K562 (cell line): Measurements from ENCODE around the gene AMMECR1. TPM values are rescaled to one million over a fixed set of nuclear protein-coding genes. Genes with fewer than 3 reads are reported as not detected.

Experiments used
- ATAC-seq: fragments of 200-7000 bp; cut with Tn5 transposase; 3 replicates; pipeline ENCODE4 v1.9.1; 2020; ENCODE audit warnings: moderate library complexity
- BruUV-seq: library from RNA; stranded (reverse); fragments of 400-500 nt; replicated peaks from 2 replicates; lab custom pipeline; 2021; lab: Mats Ljungman, UMichigan
- CTCF ChIA-PET: fragments of 300-600 bp; formaldehyde crosslinking; extraction: SDS; loops from one replicate; lab custom pipeline; 2021; ENCODE audit warnings: low intra/inter-chr PET ratio; lab: Yijun Ruan, JAX
- POLR2A ChIA-PET: fragments of 300-600, 350-650 bp; sonication (Branson Sonifier 250); formaldehyde crosslinking; extraction: SDS; loops from one replicate; lab custom pipeline; 2021; ENCODE audit warnings: antibody characterized with exemption, inconsistent platforms; lab: Yijun Ruan, JAX
- DNase-seq, 4 experiments: peaks; one replicate each; pipeline versions ENCODE4 v3.0.0 to v3.0.0-alpha.2; 2011 to 2018; ENCODE audit warnings: low spot score in 3 of 4, mixed read lengths in 3 of 4; ENCODE audit errors: extremely low read depth in 1 of 4
- FAIRE-seq: peaks from 2 replicates; lab custom pipeline; 2011; peaks lifted over from hg19 to GRCh38; lab: Jason Lieb, UNC
- H2AFZ ChIP-seq: 2 replicates; pipeline ENCODE4 v1.6.0; 2011; ENCODE audit warnings: low read depth, low read length, control low read depth, inconsistent platforms
- H3K27ac ChIP-seq: fragments of 200-600 bp; 3 replicates; pipeline ENCODE4 v1.8.0; 2011; ENCODE audit warnings: low read depth, mild to moderate bottlenecking, control low read depth, inconsistent platforms, low read length, moderate library complexity, mixed read lengths; ENCODE audit errors: extremely low read depth
- H3K27me3 ChIP-seq, 2 experiments: fragments of 300-600 bp in 1 of 2; 2 replicates in 1 of 2; 3 replicates in 1 of 2; pipeline versions ENCODE4 v1.6.0 to v1.8.0; 2011; ENCODE audit warnings: inconsistent platforms in 2 of 2, low read length in 2 of 2, mild to moderate bottlenecking in 1 of 2, mixed read lengths in 1 of 2, moderate library complexity in 1 of 2; ENCODE audit not compliant: control insufficient read depth in 2 of 2, insufficient read depth in 2 of 2
- H3K36me3 ChIP-seq: fragments of 300-600 bp; 3 replicates; pipeline ENCODE4 v1.8.0; 2011; ENCODE audit warnings: mild to moderate bottlenecking, low read length, inconsistent platforms; ENCODE audit not compliant: control insufficient read depth, insufficient read depth
- H3K4me1 ChIP-seq, 2 experiments: fragments of 200-600 bp in 1 of 2; replicated peaks in 1 of 2; 2 replicates in 1 of 2; 3 replicates in 1 of 2; pipeline versions ENCODE4 v1.5.1 to v1.8.0; 2011; ENCODE audit warnings: inconsistent platforms in 2 of 2, low read length in 2 of 2, mild to moderate bottlenecking in 1 of 2, mixed read lengths in 1 of 2, moderate library complexity in 1 of 2; ENCODE audit not compliant: control insufficient read depth in 2 of 2, insufficient read depth in 2 of 2
- H3K4me2 ChIP-seq: 2 replicates; pipeline ENCODE4 v1.6.1; 2011; ENCODE audit warnings: low read length, control low read depth, inconsistent platforms, mixed read lengths; ENCODE audit not compliant: insufficient read depth
- H3K4me3 ChIP-seq: fragments of 200-600 bp; sonication (generic), shearing (Covaris generic); 2 replicates; pipeline ENCODE4 v1.5.1; 2016; ENCODE audit warnings: control low read depth, inconsistent platforms
- H3K79me2 ChIP-seq: fragments of 200-600 bp; 3 replicates; pipeline ENCODE4 v1.8.0; 2011; ENCODE audit warnings: low read length, inconsistent platforms; ENCODE audit not compliant: control insufficient read depth, insufficient read depth
- H3K9ac ChIP-seq, 2 experiments: 2 replicates each; pipeline versions ENCODE4 v1.6.0 to v1.6.1; 2011; ENCODE audit warnings: low read depth in 2 of 2, low read length in 2 of 2, control low read depth in 1 of 2, inconsistent platforms in 1 of 2, mild to moderate bottlenecking in 1 of 2, mixed read lengths in 1 of 2; ENCODE audit not compliant: insufficient read depth in 1 of 2
- H3K9me1 ChIP-seq: one replicate; pipeline ENCODE4 v1.6.0; 2011; ENCODE audit warnings: inconsistent platforms, mild to moderate bottlenecking, low read length, moderate library complexity; ENCODE audit not compliant: control insufficient read depth, insufficient read depth
- H3K9me3 ChIP-seq: replicated peaks from 2 replicates; pipeline ENCODE4 v1.5.1; 2011; ENCODE audit warnings: low read depth, low read length, inconsistent platforms; ENCODE audit not compliant: control insufficient read depth, insufficient read depth
- H4K20me1 ChIP-seq: replicated peaks from 2 replicates; pipeline ENCODE4 v1.6.1; 2011; ENCODE audit warnings: low read length, inconsistent platforms, mixed read lengths; ENCODE audit not compliant: control insufficient read depth, insufficient read depth
- BHLHE40 ChIP-seq: IDR thresholded peaks from 2 replicates; pipeline ENCODE4 v1.6.1; 2011; ENCODE audit warnings: low read length, improper control_type of control experiment
- COPS2 ChIP-seq: fragments of 450-650 bp; conservative IDR thresholded peaks from 2 replicates; pipeline ENCODE4 v1.6.1; 2016; ENCODE audit warnings: mild to moderate bottlenecking, moderate library complexity
- CREB5 ChIP-seq: fragments of 250-450 bp; sonication (Bioruptor Pico); IDR thresholded peaks from 2 replicates; pipeline ENCODE4 v1.5.0; 2020; ENCODE audit warnings: mild to moderate bottlenecking
- MTF1 ChIP-seq: fragments of 250-450 bp; sonication (Bioruptor Pico); IDR thresholded peaks from 2 replicates; pipeline ENCODE4 v1.9.0; 2021; ENCODE audit warnings: moderate library complexity, mild to moderate bottlenecking, inconsistent platforms, borderline replicate concordance
- MYBL2 ChIP-seq, 2 experiments: fragments of 450-650 bp in 1 of 2; sonication (generic) in 1 of 2; formaldehyde crosslinking in 1 of 2; IDR thresholded peaks; 2 replicates each; pipeline versions ENCODE4 v1.6.1 to v1.8.1; 2017 to 2022; ENCODE audit warnings: borderline replicate concordance in 1 of 2, inconsistent platforms in 1 of 2, low read depth in 1 of 2, mild to moderate bottlenecking in 1 of 2, missing genetic modification reagents in 1 of 2, moderate library complexity in 1 of 2
- NCOA2 ChIP-seq, 2 experiments: fragments of 450-650 bp; IDR thresholded peaks; 2 replicates each; pipeline ENCODE4 v1.6.1; 2018; ENCODE audit warnings: mild to moderate bottlenecking in 2 of 2, moderate library complexity in 1 of 2; ENCODE audit not compliant: partially characterized antibody in 2 of 2
- NELFE ChIP-seq: IDR thresholded peaks from 2 replicates; pipeline ENCODE4 v1.6.1; 2011; ENCODE audit warnings: mild to moderate bottlenecking; ENCODE audit not compliant: insufficient read depth, insufficient read length
- NR2C1 ChIP-seq, 2 experiments: fragments of 450-650 bp; IDR thresholded peaks; 2 replicates each; pipeline ENCODE4 v1.6.1; 2017; ENCODE audit warnings: mild to moderate bottlenecking in 2 of 2, antibody characterized with exemption in 1 of 2, inconsistent platforms in 1 of 2, missing compliant biosample characterization in 1 of 2, missing genetic modification characterization in 1 of 2
- PBX2 ChIP-seq, 2 experiments: IDR thresholded peaks in 1 of 2; conservative IDR thresholded peaks in 1 of 2; 2 replicates each; pipeline ENCODE4 v1.6.1; 2016; ENCODE audit warnings: low read depth in 2 of 2, mild to moderate bottlenecking in 1 of 2, missing compliant biosample characterization in 1 of 2, missing genetic modification characterization in 1 of 2, moderate library complexity in 1 of 2
- TFAM ChIP-seq: fragments of 250-450 bp; sonication (Bioruptor Pico); conservative IDR thresholded peaks from 2 replicates; pipeline ENCODE4 v1.5.0; 2021; ENCODE audit warnings: mild to moderate bottlenecking, moderate library complexity
- TRIM25 ChIP-seq: fragments of 450-650 bp; IDR thresholded peaks from 2 replicates; pipeline ENCODE4 v1.7.0; 2016; ENCODE audit warnings: borderline replicate concordance
- ZNF444 ChIP-seq: fragments of 250-450 bp; sonication (Bioruptor Pico); IDR thresholded peaks from 2 replicates; pipeline ENCODE4 v1.4.0; 2020; ENCODE audit warnings: mild to moderate bottlenecking, moderate library complexity
- ZNF740 ChIP-seq, 3 experiments: fragments of 200-800 bp in 1 of 3; sonication (Bioruptor generic) in 1 of 3; sonication (generic) in 1 of 3; formaldehyde crosslinking in 1 of 3; IDR thresholded peaks; 2 replicates each; pipeline versions ENCODE4 v1.6.1 to v1.8.0; 2016 to 2022; ENCODE audit warnings: mild to moderate bottlenecking in 2 of 3, missing compliant biosample characterization in 2 of 3, missing genetic modification characterization in 2 of 3, missing genetic modification reagents in 1 of 3
- WGBS: fragments of 100-300 bp; shearing (Covaris generic); methylation state at CpG from one replicate; pipeline ENCODE4 v1.1.6; 2016; ENCODE audit warnings: low coverage, mixed read lengths; ENCODE audit not compliant: insufficient coverage; ENCODE audit errors: missing lambda C conversion rate; 5-methylcytosine and 5-hydroxymethylcytosine counted together
- in situ Hi-C: fragments of 300-500 bp; cut with MboI; formaldehyde crosslinking; loops from 4 replicates; pipeline ENCODE4 v1.15.0; 2018; ENCODE audit warnings: inconsistent platforms, mixed read lengths
- intact Hi-C: fragments of 100-400 bp; cut with micrococcal nuclease; formaldehyde crosslinking; loops from 2 replicates; pipeline ENCODE4 v1.14.2; 2022
- polyA plus RNA-seq, 8 experiments: library from polyadenylated mRNA; depleted of rRNA in 4 of 8; stranded (reverse) in 5 of 8; unstranded in 3 of 8; fragments of >200 nt; fragmentation: Nextera tagmentation in 2 of 8; fragmentation: Illumina TruSeq in 1 of 8; extraction: Ambion mirVana in 2 of 8; extraction: Trizol in 1 of 8; gene quantifications; 2 replicates each; pipeline versions ENCODE4 v1.2.1 to v1.2.3, GENCODE V29; 2011 to 2014; ENCODE audit warnings: inconsistent platforms in 1 of 8, missing spikeins in 1 of 8
- total RNA-seq, 7 experiments: library from RNA; depleted of rRNA in 6 of 7; stranded (reverse); fragments of >200 nt in 6 of 7; fragmentation: Illumina TruSeq in 2 of 7; extraction: Trizol in 2 of 7; gene quantifications; 2 replicates each; pipeline versions ENCODE4 v1.2.1 to v1.2.3, GENCODE V29; 2011 to 2021; ENCODE audit warnings: low replicate concordance in 1 of 7

AMMECR1 gene
- total and polyA plus RNA-seq, 9 of the 15 experiments (the other 6 are each of a cell fraction or from before 2014, with no cell fraction given), result 13.9 to 36.7 (median 23.6) TPM

GRCh38 chrX:110228453-110228852, 89.4 kb downstream of the AMMECR1 start:
- no peak overlapping the region for H3K4me3 ChIP-seq
- H3K9ac ChIP-seq, result no peak overlapping the region
- H3K9me1 ChIP-seq, result no peaks in the 10 kb centered on the region
- WGBS, result 21% methylated on average over 4 of the region's 5 CpGs
- ATAC-seq (peak; percentile 72), DNase-seq (peak in 1 of 4 experiments; percentile 13), FAIRE-seq (no peak)
- H3K36me3 ChIP-seq, result no peaks in the 10 kb centered on the region; the same call in 2 of the 3 replicates
- ChIA-PET POLR2A (interaction anchor here (1.4 kb wide), 1 partner anchor 8 kb away, joined by 7 read pairs; no protein-coding TSS in a partner anchor), CTCF (no interaction called here)
- no peaks in the 10 kb centered on the region for H3K9me3 ChIP-seq
- intact Hi-C loops (loop anchor here (5.0 kb wide), 1 partner anchor 89 kb away; the partner anchor contains the start of gene AMMECR1), in situ Hi-C loops (no loop called here)
- H3K4me2 ChIP-seq, result no peak overlapping the region
- BruUV-seq, result no TSS peak
- peaks cover 47% of the 10 kb centered on the region for H3K79me2 ChIP-seq
- H2AFZ ChIP-seq, result no peak overlapping the region
- H3K27ac ChIP-seq, result no peak overlapping the region
- peaks cover 0 to 11% of the 10 kb centered on the region in 2 experiments; a peak in 3 of 5 replicates for H3K4me1 ChIP-seq
- no peaks in the 10 kb centered on the region for H3K27me3 ChIP-seq
- no peaks in the 10 kb centered on the region for H4K20me1 ChIP-seq
- TF ChIP-seq PBX2 (CRISPR knock-in tag; IDR thresholded peaks at IDR 0.05; ENCODE audit: low read depth) (no peak), PBX2 (tag; conservative IDR thresholded peaks at IDR 0.05; ENCODE audit: low read depth) (0 out of 2 replicates have a peak, but pooled peaks have one; percentile 37), NR2C1 (IDR thresholded peaks at IDR 0.05) (no peak), NR2C1 (tag; IDR thresholded peaks at IDR 0.05) (no peak), MTF1 (CRISPR knock-in tag) (no peak), BHLHE40 (peak; percentile 44; the same call in 1 of the 2 replicates), MYBL2 (IDR thresholded peaks at IDR 0.05; ENCODE audit: low read depth) (no peak), MYBL2 (CRISPR knock-in tag; IDR thresholded peaks at IDR 0.05; ENCODE audit: borderline replicate concordance) (no peak), NCOA2 (IDR thresholded peaks at IDR 0.05; ENCODE audit: partially characterized antibody in 2 of 2) (no peak), NELFE (no peak), CREB5 (CRISPR knock-in tag) (no peak), TFAM (CRISPR knock-in tag) (no peak), COPS2 (no peak), TRIM25 (no peak), ZNF444 (CRISPR knock-in tag) (no peak), ZNF740 (CRISPR knock-in tag; IDR thresholded peaks at IDR 0.05) (no peak), ZNF740 (tag; IDR thresholded peaks at IDR 0.05) (peak in 1 of 2 experiments; percentile 22; a peak in 1 of 4 replicates)
